HCT116 (cell line): ENCODE measurements around the gene ANO6. TPM values are rescaled to one million over a fixed set of nuclear protein-coding genes. Genes with fewer than 3 reads are reported as not detected.

Source experiments
- ATAC-seq: fragments of 200-7000 bp; cut with Tn5 transposase; 2 replicates; pipeline ENCODE4 v1.9.1; 2020; ENCODE audit warnings: mild to moderate bottlenecking, moderate library complexity
- BruUV-seq: library from RNA; stranded (reverse); fragments of 400-500 nt; replicated peaks from 2 replicates; lab custom pipeline; 2021; lab: Mats Ljungman, UMichigan
- CTCF ChIA-PET: fragments of 300-600 bp; sonication (Branson Sonifier 250); formaldehyde crosslinking; loops from one replicate; lab custom pipeline; 2021; ENCODE audit warnings: antibody characterized with exemption; lab: Charles Lee
- POLR2A ChIA-PET: fragments of 300-600, 350-600 bp; sonication (Branson Sonifier 250); formaldehyde crosslinking; loops from one replicate; lab custom pipeline; 2021; ENCODE audit warnings: antibody characterized with exemption; lab: Charles Lee
- RAD21 ChIA-PET, 2 experiments: fragments of 300-600 bp; sonication (Branson Sonifier 250); formaldehyde crosslinking; loops; one replicate each; lab custom pipeline; 2023; ENCODE audit warnings: low total read pairs in 2 of 2; ENCODE audit not compliant: uncharacterized antibody in 2 of 2, unreplicated experiment in 2 of 2, low non-redundant PET in 1 of 2; lab: Charles Lee
- DNase-seq: peaks from one replicate; pipeline ENCODE4 v3.0.0-alpha.2; 2010; ENCODE audit warnings: low read depth, low spot score
- H2AFZ ChIP-seq: fragments of 200-600 bp; shearing (Covaris generic), sonication (generic); 2 replicates; pipeline ENCODE4 v1.6.1; 2017; ENCODE audit warnings: low read depth, mixed run types, mixed read lengths, antibody characterized with exemption, low read length; ENCODE audit not compliant: poor library complexity, severe bottlenecking
- H3K27ac ChIP-seq: 2 replicates; pipeline ENCODE4 v1.5.1; 2012; ENCODE audit warnings: low read depth, low read length
- H3K27me3 ChIP-seq: fragments of 200-600 bp; sonication (generic); 2 replicates; pipeline ENCODE4 v1.6.1; 2016; ENCODE audit warnings: mixed run types, low read length, mixed read lengths; ENCODE audit not compliant: insufficient read depth
- H3K36me3 ChIP-seq, 2 experiments: fragments of 200-500 bp in 1 of 2; fragments of 200-600 bp in 1 of 2; sonication (Bioruptor generic) in 1 of 2; sonication (generic) in 1 of 2; 2 replicates each; pipeline versions ENCODE4 v1.5.1 to v1.6.1; 2014 to 2016; ENCODE audit warnings: low read length in 2 of 2, inconsistent platforms in 1 of 2, mixed read lengths in 1 of 2, mixed run types in 1 of 2; ENCODE audit not compliant: insufficient read depth in 2 of 2, control insufficient read depth in 1 of 2
- H3K4me1 ChIP-seq, 2 experiments: fragments of 200-600 bp in 1 of 2; sonication (generic) in 1 of 2; 2 replicates each; pipeline versions ENCODE4 v1.5.1 to v1.6.1; 2012 to 2017; ENCODE audit warnings: low read length in 2 of 2, inconsistent platforms in 1 of 2, mild to moderate bottlenecking in 1 of 2, mixed read lengths in 1 of 2, mixed run types in 1 of 2, moderate library complexity in 1 of 2; ENCODE audit not compliant: insufficient read depth in 2 of 2, control insufficient read depth in 1 of 2
- H3K4me2 ChIP-seq: fragments of 200-600 bp; sonication (generic); 2 replicates; pipeline ENCODE4 v1.6.1; 2017; ENCODE audit warnings: mixed run types, low read length, mixed read lengths
- H3K4me3 ChIP-seq, 2 experiments: fragments of 200-600 bp in 1 of 2; sonication (generic) in 1 of 2; replicated peaks in 1 of 2; 2 replicates each; pipeline ENCODE4 v1.5.1; 2011 to 2016; ENCODE audit warnings: low read length in 2 of 2, control low read depth in 1 of 2, low read depth in 1 of 2, mild to moderate bottlenecking in 1 of 2, mixed read lengths in 1 of 2, mixed run types in 1 of 2
- H3K79me2 ChIP-seq: fragments of 200-600 bp; sonication (generic); 2 replicates; pipeline ENCODE4 v1.6.1; 2017; ENCODE audit warnings: mild to moderate bottlenecking, mixed run types, low read length, moderate library complexity, mixed read lengths; ENCODE audit not compliant: insufficient read depth
- H3K9ac ChIP-seq: fragments of 200-600 bp; sonication (generic); 2 replicates; pipeline ENCODE4 v1.6.1; 2016; ENCODE audit warnings: low read length, mixed read lengths
- H3K9me2 ChIP-seq: fragments of 200-600 bp; sonication (generic), shearing (Covaris generic); 2 replicates; pipeline ENCODE4 v1.6.1; 2017; ENCODE audit warnings: mixed run types, mild to moderate bottlenecking, moderate library complexity; ENCODE audit not compliant: insufficient read depth
- H3K9me3 ChIP-seq, 2 experiments: fragments of 200-500 bp in 1 of 2; fragments of 200-600 bp in 1 of 2; sonication (Bioruptor generic) in 1 of 2; sonication (generic) in 1 of 2; 2 replicates each; pipeline ENCODE4 v1.6.1; 2014 to 2017; ENCODE audit warnings: low read length in 2 of 2, mixed read lengths in 2 of 2, inconsistent platforms in 1 of 2, low read depth in 1 of 2, mild to moderate bottlenecking in 1 of 2, mixed run types in 1 of 2, moderate library complexity in 1 of 2; ENCODE audit not compliant: control insufficient read depth in 1 of 2, insufficient read depth in 1 of 2
- H4K20me1 ChIP-seq: fragments of 200-600 bp; sonication (generic), shearing (Covaris generic); 2 replicates; pipeline ENCODE4 v1.6.1; 2017; ENCODE audit warnings: mixed run types, mild to moderate bottlenecking, moderate library complexity; ENCODE audit not compliant: insufficient read depth
- CBX3 ChIP-seq: IDR thresholded peaks from 2 replicates; pipeline ENCODE4 v1.6.1; 2012; ENCODE audit warnings: low read depth
- CEBPB ChIP-seq: IDR thresholded peaks from 2 replicates; pipeline ENCODE4 v1.6.1; 2012; ENCODE audit warnings: low read depth
- EGR1 ChIP-seq: IDR thresholded peaks from 2 replicates; pipeline ENCODE4 v1.6.1; 2012; ENCODE audit warnings: low read depth
- ELF1 ChIP-seq: IDR thresholded peaks from 2 replicates; pipeline ENCODE4 v1.6.1; 2012; ENCODE audit warnings: low read depth, borderline replicate concordance
- EZH2 ChIP-seq: fragments of 200-600 bp; sonication (generic); IDR thresholded peaks from 2 replicates; pipeline ENCODE4 v1.6.1; 2017; ENCODE audit warnings: antibody characterized with exemption, mixed run types
- FOSL1 ChIP-seq: IDR thresholded peaks from 2 replicates; pipeline ENCODE4 v1.6.1; 2012; ENCODE audit warnings: low read depth
- MAX ChIP-seq: IDR thresholded peaks from 2 replicates; pipeline ENCODE4 v1.6.1; 2012
- POLR2A ChIP-seq: IDR thresholded peaks from 2 replicates; pipeline ENCODE4 v1.7.0; 2011; ENCODE audit warnings: borderline replicate concordance; ENCODE audit not compliant: insufficient read depth, insufficient read length; ENCODE audit errors: extremely low read depth
- POLR2AphosphoS5 ChIP-seq: IDR thresholded peaks from 2 replicates; pipeline ENCODE4 v1.6.1; 2011; ENCODE audit warnings: mild to moderate bottlenecking, low read depth, low read length, moderate library complexity
- RAD21 ChIP-seq: IDR thresholded peaks from 2 replicates; pipeline ENCODE4 v1.6.1; 2012; ENCODE audit warnings: low read depth, mild to moderate bottlenecking
- REST ChIP-seq: IDR thresholded peaks from 2 replicates; pipeline ENCODE4 v1.6.1; 2012; ENCODE audit warnings: low read depth
- SIN3A ChIP-seq: IDR thresholded peaks from 2 replicates; pipeline ENCODE4 v1.6.1; 2012; ENCODE audit warnings: low read depth
- SP1 ChIP-seq: IDR thresholded peaks from 2 replicates; pipeline ENCODE4 v1.6.1; 2012; ENCODE audit warnings: low read depth
- TCF7L2 ChIP-seq: IDR thresholded peaks from 2 replicates; pipeline ENCODE4 v1.7.0; 2011; ENCODE audit warnings: borderline replicate concordance, inconsistent platforms; ENCODE audit not compliant: insufficient read depth, insufficient read length; ENCODE audit errors: extremely low read depth
- ZBTB33 ChIP-seq: IDR thresholded peaks from 2 replicates; pipeline ENCODE4 v1.6.1; 2011; ENCODE audit warnings: mild to moderate bottlenecking, low read length, moderate library complexity; ENCODE audit not compliant: insufficient replicate concordance; ENCODE audit errors: extremely low read depth
- ZFX ChIP-seq: fragments of 450-650 bp; IDR thresholded peaks from 2 replicates; pipeline ENCODE4 v1.6.1; 2017
- ZNF274 ChIP-seq: fragments of 200-500 bp; sonication (Bioruptor generic); IDR thresholded peaks from 2 replicates; pipeline ENCODE4 v1.6.1; 2014; ENCODE audit warnings: mild to moderate bottlenecking, low read depth, low read length, inconsistent platforms
- intact Hi-C: fragments of 100-400 bp; cut with micrococcal nuclease; formaldehyde crosslinking; loops from 2 replicates; pipeline ENCODE4 v1.10.0; 2022
- total RNA-seq: library from RNA; stranded (reverse); gene quantifications from one replicate; pipeline ENCODE4 v1.2.1, GENCODE V29; 2021; ENCODE audit not compliant: unreplicated experiment

Gene ANO6
- total RNA-seq, 1 experiment from 2014 or later, result 36.7 TPM

- TF ChIP-seq ZBTB33 (no peak), ZFX (no peak), POLR2A (no peak), SP1 (no peak), SIN3A (no peak), MAX (no peak), FOSL1 (no peak), CBX3 (no peak), REST (no peak), CEBPB (no peak), RAD21 (no peak), EGR1 (no peak), ELF1 (no peak), ZNF274 (no peak), TCF7L2 (no peak), EZH2 (no peak), POLR2AphosphoS5 (no peak)
- intact Hi-C loops, result no loop called here
- no peak for ATAC-seq
- Histone ChIP-seq H4K20me1 (no peaks in the 10 kb centered on the region), H3K4me1 (peaks cover 13 to 17% of the 10 kb centered on the region in 2 experiments), H3K9ac (no peak overlapping the region), H3K79me2 (peaks cover 5% of the 10 kb centered on the region), H3K9me2 (no peaks in the 10 kb centered on the region), H3K9me3 (no peaks in the 10 kb centered on the region), H3K27me3 (no peaks in the 10 kb centered on the region), H3K4me3 (no peak overlapping the region), H3K36me3 (no peaks in the 10 kb centered on the region), H2AFZ (no peak overlapping the region), H3K27ac (no peak overlapping the region), H3K4me2 (no peak overlapping the region)
- DNase-seq, result no peak
- RAD21 ChIA-PET, result no interaction called here
- CTCF ChIA-PET, result no interaction called here
- BruUV-seq, result no TSS peak
- POLR2A ChIA-PET, result no interaction called here
Observed at GRCh38 chr12:45294906-45295305, 79.0 kb downstream of the ANO6 start.
